SK-N-SH (cell line): ENCODE measurements around the gene TEX264. TPM values are rescaled to one million over a fixed set of nuclear protein-coding genes. Genes with fewer than 3 reads are reported as not detected.

Experiments used
- CTCF ChIA-PET: fragments of 300-600, 350-600 bp; formaldehyde crosslinking; extraction: SDS; loops from one replicate; lab custom pipeline; 2021; lab: Yijun Ruan, JAX
- POLR2A ChIA-PET: fragments of 350-600 bp; sonication (Branson Sonifier 250); formaldehyde crosslinking; extraction: SDS; loops from one replicate; lab custom pipeline; 2020; ENCODE audit warnings: antibody characterized with exemption, inconsistent platforms; lab: Yijun Ruan, JAX
- DNase-seq: peaks from one replicate; pipeline ENCODE4 v3.0.0; 2012
- H2AFZ ChIP-seq: fragments of 200-600 bp; sonication (generic); 2 replicates; pipeline ENCODE4 v1.8.1; 2016; ENCODE audit warnings: antibody characterized with exemption, mild to moderate bottlenecking, low read depth
- H3F3A ChIP-seq: fragments of 200-600 bp; sonication (generic); replicated peaks from 2 replicates; pipeline ENCODE3; 2016; ENCODE audit warnings: antibody characterized with exemption, mild to moderate bottlenecking; ENCODE audit not compliant: insufficient read depth
- H3K27ac ChIP-seq, 2 experiments: fragments of 200-500 bp in 1 of 2; fragments of 200-600 bp in 1 of 2; sonication (Bioruptor generic) in 1 of 2; sonication (generic), shearing (Covaris generic) in 1 of 2; 2 replicates each; pipeline versions ENCODE4 v1.5.1 to v1.6.1; 2014 to 2016; ENCODE audit warnings: low read depth in 2 of 2, inconsistent platforms in 1 of 2, low read length in 1 of 2, mild to moderate bottlenecking in 1 of 2, mixed read lengths in 1 of 2
- H3K27me3 ChIP-seq: fragments of 200-600 bp; sonication (generic), shearing (Covaris generic); 2 replicates; pipeline ENCODE4 v1.6.1; 2016; ENCODE audit warnings: mixed run types; ENCODE audit not compliant: insufficient read depth
- H3K36me3 ChIP-seq, 2 experiments: fragments of 200-500 bp in 1 of 2; fragments of 200-600 bp in 1 of 2; sonication (Bioruptor generic) in 1 of 2; sonication (generic) in 1 of 2; replicated peaks in 1 of 2; 2 replicates each; pipeline versions ENCODE3 to v1.5.1; 2014 to 2016; ENCODE audit warnings: low read length in 1 of 2, mild to moderate bottlenecking in 1 of 2; ENCODE audit not compliant: insufficient read depth in 2 of 2, control insufficient read depth in 1 of 2
- H3K4me1 ChIP-seq, 2 experiments: fragments of 200-500 bp in 1 of 2; fragments of 200-600 bp in 1 of 2; sonication (Bioruptor generic) in 1 of 2; sonication (generic), shearing (Covaris generic) in 1 of 2; 2 replicates each; pipeline versions ENCODE4 v1.5.1 to v1.6.1; 2014 to 2016; ENCODE audit warnings: low read depth in 1 of 2, low read length in 1 of 2, mixed run types in 1 of 2; ENCODE audit not compliant: insufficient read depth in 2 of 2, control insufficient read depth in 1 of 2
- H3K4me2 ChIP-seq: fragments of 200-600 bp; sonication (generic), shearing (Covaris generic); 2 replicates; pipeline ENCODE4 v1.6.1; 2017; ENCODE audit warnings: mixed run types
- H3K4me3 ChIP-seq, 2 experiments: fragments of 200-500 bp in 1 of 2; fragments of 200-600 bp in 1 of 2; sonication (Bioruptor generic) in 1 of 2; sonication (generic), shearing (Covaris generic) in 1 of 2; 2 replicates each; pipeline versions ENCODE4 v1.5.1 to v1.8.1; 2014 to 2016; ENCODE audit warnings: low read depth in 2 of 2, inconsistent platforms in 1 of 2, low read length in 1 of 2, mild to moderate bottlenecking in 1 of 2, mixed read lengths in 1 of 2, moderate library complexity in 1 of 2
- H3K79me2 ChIP-seq: fragments of 200-600 bp; sonication (generic); 2 replicates; pipeline ENCODE4 v1.8.1; 2017; ENCODE audit warnings: mild to moderate bottlenecking; ENCODE audit not compliant: insufficient read depth
- H3K9ac ChIP-seq: fragments of 200-600 bp; sonication (generic); 2 replicates; pipeline ENCODE4 v1.6.1; 2017; ENCODE audit warnings: mixed run types
- H3K9me2 ChIP-seq: fragments of 200-600 bp; sonication (generic); 2 replicates; pipeline ENCODE4 v1.6.1; 2017; ENCODE audit warnings: mixed run types
- H3K9me3 ChIP-seq: fragments of 200-600 bp; sonication (generic); 2 replicates; pipeline ENCODE4 v1.6.1; 2017; ENCODE audit warnings: mixed run types, mild to moderate bottlenecking, moderate library complexity
- H4K20me1 ChIP-seq: fragments of 200-600 bp; sonication (generic); 2 replicates; pipeline ENCODE4 v1.6.1; 2017; ENCODE audit warnings: mild to moderate bottlenecking, mixed run types; ENCODE audit not compliant: insufficient read depth
- CHD2 ChIP-seq: fragments of 150-350 bp; IDR thresholded peaks from 2 replicates; pipeline ENCODE4 v1.6.1; 2018; ENCODE audit warnings: low read length; ENCODE audit not compliant: partially characterized antibody
- ELF1 ChIP-seq: IDR thresholded peaks from 2 replicates; pipeline ENCODE4 v1.4.0; 2012
- EP300 ChIP-seq, 2 experiments: IDR thresholded peaks; 2 replicates each; pipeline versions ENCODE4 v1.4.0 to v1.6.1; 2012; ENCODE audit warnings: borderline replicate concordance in 1 of 2, low read depth in 1 of 2, low read length in 1 of 2
- EZH2phosphoT487 ChIP-seq: fragments of 200-600 bp; sonication (generic); IDR thresholded peaks from 2 replicates; pipeline ENCODE4 v1.6.1; 2017; ENCODE audit warnings: low read depth, mixed run types, mild to moderate bottlenecking, antibody characterized with exemption, moderate library complexity, borderline replicate concordance
- FOXJ3 ChIP-seq: sonication (generic); formaldehyde crosslinking; IDR thresholded peaks from 2 replicates; pipeline ENCODE4 v1.5.1; 2020; ENCODE audit warnings: mild to moderate bottlenecking, missing genetic modification reagents
- FOXM1 ChIP-seq: IDR thresholded peaks from 2 replicates; pipeline ENCODE4 v1.4.0; 2012; ENCODE audit warnings: low read depth, mild to moderate bottlenecking
- GABPA ChIP-seq: IDR thresholded peaks from 2 replicates; pipeline ENCODE4 v1.4.0; 2012; ENCODE audit warnings: low read depth, mild to moderate bottlenecking
- GATA2 ChIP-seq: sonication (generic); formaldehyde crosslinking; IDR thresholded peaks from 2 replicates; pipeline ENCODE4 v1.5.0; 2020; ENCODE audit warnings: mild to moderate bottlenecking, missing genetic modification reagents
- JUND ChIP-seq: IDR thresholded peaks from 2 replicates; pipeline ENCODE4 v1.4.0; 2012
- MXI1 ChIP-seq: IDR thresholded peaks from 2 replicates; pipeline ENCODE4 v1.6.1; 2012; ENCODE audit warnings: mild to moderate bottlenecking, low read depth, low read length, improper control_type of control experiment
- NFIC ChIP-seq: IDR thresholded peaks from 2 replicates; pipeline ENCODE4 v1.4.0; 2012; ENCODE audit warnings: borderline replicate concordance
- NRF1 ChIP-seq: IDR thresholded peaks from 2 replicates; pipeline ENCODE4 v1.6.1; 2012; ENCODE audit warnings: low read depth, mild to moderate bottlenecking, low read length
- RCOR1 ChIP-seq: fragments of 150-350 bp; IDR thresholded peaks from 2 replicates; pipeline ENCODE4 v1.6.1; 2017; ENCODE audit warnings: antibody characterized with exemption, low read length
- RFX5 ChIP-seq: IDR thresholded peaks from 2 replicates; pipeline ENCODE4 v1.6.1; 2012; ENCODE audit warnings: mild to moderate bottlenecking, improper control_type of control experiment, low read length
- RXRA ChIP-seq: IDR thresholded peaks from 2 replicates; pipeline ENCODE4 v1.4.0; 2012; ENCODE audit warnings: low read depth, mild to moderate bottlenecking, borderline replicate concordance
- SMC3 ChIP-seq: IDR thresholded peaks from 2 replicates; pipeline ENCODE4 v1.6.1; 2012; ENCODE audit warnings: low read depth, low read length, improper control_type of control experiment
- TAF1 ChIP-seq: IDR thresholded peaks from 2 replicates; pipeline ENCODE4 v1.6.1; 2012; ENCODE audit warnings: low read depth, mild to moderate bottlenecking, low read length, moderate library complexity, borderline replicate concordance
- TCF12 ChIP-seq: IDR thresholded peaks from 2 replicates; pipeline ENCODE4 v1.4.0; 2012
- TEAD4 ChIP-seq: IDR thresholded peaks from 2 replicates; pipeline ENCODE4 v1.4.0; 2012; ENCODE audit warnings: mild to moderate bottlenecking, borderline replicate concordance; ENCODE audit not compliant: insufficient read depth
- WGBS: methylation state at CpG from one replicate; pipeline ENCODE4 v1.1.6; 2017; ENCODE audit warnings: low lambda C conversion rate; 5-methylcytosine and 5-hydroxymethylcytosine counted together
- polyA plus RNA-seq, 3 experiments: library from polyadenylated mRNA; depleted of rRNA; stranded (reverse); fragments of >200 nt; gene quantifications; 2 replicates each; pipeline ENCODE4 v1.2.3, GENCODE V29; 2012
- TF ChIP-seq, protein P1 (sequence below): IDR thresholded peaks from 2 replicates; pipeline ENCODE4 v1.4.0; 2012; ENCODE audit warnings: low read depth
- TF ChIP-seq, protein P2 (sequence below): IDR thresholded peaks from 2 replicates; pipeline ENCODE4 v1.4.0; 2012; ENCODE audit warnings: low read depth, borderline replicate concordance
- TF ChIP-seq, protein P3 (sequence below): IDR thresholded peaks from 2 replicates; pipeline ENCODE4 v1.6.1; 2012; ENCODE audit warnings: mild to moderate bottlenecking, low read depth, low read length, moderate library complexity
- TF ChIP-seq, protein P4 (sequence below): IDR thresholded peaks from 2 replicates; pipeline ENCODE4; 2012
- TF ChIP-seq, protein P5 (sequence below): fragments of 150-350 bp; IDR thresholded peaks from 2 replicates; pipeline ENCODE4 v1.6.1; 2016; ENCODE audit warnings: mild to moderate bottlenecking, low read depth, low read length

TEX264 gene
- polyA plus RNA-seq, 1 of the 3 experiments (the other 2 are of a cell fraction) = 82.1 TPM

DNA sequence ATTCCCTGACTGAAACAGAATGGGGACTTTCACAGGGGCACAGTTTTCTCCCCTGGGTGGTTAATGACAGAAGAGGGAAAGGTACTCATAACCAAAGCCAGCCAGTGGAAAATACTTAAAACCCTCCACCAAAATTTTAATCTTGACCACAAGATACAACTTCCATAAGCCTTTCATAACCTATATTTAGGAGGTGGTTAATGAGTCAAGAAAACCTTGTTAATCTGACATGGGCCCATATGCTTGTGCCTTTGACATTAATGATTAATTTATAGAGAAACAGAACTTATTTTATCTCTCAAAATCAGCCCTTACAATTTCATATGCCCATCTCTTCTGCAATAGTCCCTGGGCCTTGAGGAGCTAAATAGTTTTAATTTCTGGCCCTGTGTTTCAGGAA, 76.8 kb downstream of the TEX264 start (continued):
- no peak for TF ChIP-seq FOXJ3 (CRISPR knock-in tag)
- no peak for TF ChIP-seq NFIC
- no peak for TF ChIP-seq RCOR1
- TF ChIP-seq, protein P1, sequence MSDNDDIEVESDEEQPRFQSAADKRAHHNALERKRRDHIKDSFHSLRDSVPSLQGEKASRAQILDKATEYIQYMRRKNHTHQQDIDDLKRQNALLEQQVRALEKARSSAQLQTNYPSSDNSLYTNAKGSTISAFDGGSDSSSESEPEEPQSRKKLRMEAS = no peak
- TF ChIP-seq, protein P2, sequence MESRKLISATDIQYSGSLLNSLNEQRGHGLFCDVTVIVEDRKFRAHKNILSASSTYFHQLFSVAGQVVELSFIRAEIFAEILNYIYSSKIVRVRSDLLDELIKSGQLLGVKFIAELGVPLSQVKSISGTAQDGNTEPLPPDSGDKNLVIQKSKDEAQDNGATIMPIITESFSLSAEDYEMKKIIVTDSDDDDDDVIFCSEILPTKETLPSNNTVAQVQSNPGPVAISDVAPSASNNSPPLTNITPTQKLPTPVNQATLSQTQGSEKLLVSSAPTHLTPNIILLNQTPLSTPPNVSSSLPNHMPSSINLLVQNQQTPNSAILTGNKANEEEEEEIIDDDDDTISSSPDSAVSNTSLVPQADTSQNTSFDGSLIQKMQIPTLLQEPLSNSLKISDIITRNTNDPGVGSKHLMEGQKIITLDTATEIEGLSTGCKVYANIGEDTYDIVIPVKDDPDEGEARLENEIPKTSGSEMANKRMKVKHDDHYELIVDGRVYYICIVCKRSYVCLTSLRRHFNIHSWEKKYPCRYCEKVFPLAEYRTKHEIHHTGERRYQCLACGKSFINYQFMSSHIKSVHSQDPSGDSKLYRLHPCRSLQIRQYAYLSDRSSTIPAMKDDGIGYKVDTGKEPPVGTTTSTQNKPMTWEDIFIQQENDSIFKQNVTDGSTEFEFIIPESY = no peak
- TF ChIP-seq MXI1 = no peak
- TF ChIP-seq, all 33 proteins: peak for 0

DNA sequence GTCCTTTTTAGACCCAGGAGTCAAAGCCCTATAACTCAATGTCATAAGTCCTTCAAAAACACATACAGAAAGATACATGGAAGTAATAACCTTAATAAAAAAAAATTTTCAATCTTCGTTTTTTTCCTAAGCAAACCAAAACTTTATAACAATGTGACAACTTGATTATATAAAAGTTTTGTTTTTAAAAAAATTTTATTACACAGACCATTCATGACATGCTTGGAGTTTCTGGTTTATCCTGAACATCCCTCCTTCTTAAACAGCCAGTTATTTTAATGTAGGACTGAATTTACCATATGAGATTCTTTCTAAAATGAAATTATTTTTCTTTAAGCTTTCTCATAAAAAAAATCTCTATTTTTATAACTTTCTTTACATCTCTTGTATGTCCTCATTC, 77.3 kb downstream of the TEX264 start:
- POLR2A ChIA-PET = no interaction called here
- Histone ChIP-seq H3F3A (no peaks in the 10 kb centered on the region), H4K20me1 (no peaks in the 10 kb centered on the region), H2AFZ (no peak overlapping the region), H3K9me2 (no peaks in the 10 kb centered on the region), H3K4me2 (no peak overlapping the region), H3K36me3 (no peaks in the 10 kb centered on the region), H3K27me3 (no peaks in the 10 kb centered on the region), H3K4me1 (no peaks in the 10 kb centered on the region), H3K27ac (no peak overlapping the region), H3K79me2 (no peaks in the 10 kb centered on the region), H3K4me3 (no peak overlapping the region), H3K9me3 (no peaks in the 10 kb centered on the region)
- CTCF ChIA-PET = no interaction called here
- WGBS = 0% methylated on average over 1 of the region's 1 CpG
- no peak for DNase-seq
- no peak for TF ChIP-seq FOXJ3 (CRISPR knock-in tag)
- TF ChIP-seq FOXM1 = no peak
- TF ChIP-seq SMC3 = no peak
- no peak for TF ChIP-seq RXRA
- TF ChIP-seq CHD2 = no peak
- TF ChIP-seq, protein P3, sequence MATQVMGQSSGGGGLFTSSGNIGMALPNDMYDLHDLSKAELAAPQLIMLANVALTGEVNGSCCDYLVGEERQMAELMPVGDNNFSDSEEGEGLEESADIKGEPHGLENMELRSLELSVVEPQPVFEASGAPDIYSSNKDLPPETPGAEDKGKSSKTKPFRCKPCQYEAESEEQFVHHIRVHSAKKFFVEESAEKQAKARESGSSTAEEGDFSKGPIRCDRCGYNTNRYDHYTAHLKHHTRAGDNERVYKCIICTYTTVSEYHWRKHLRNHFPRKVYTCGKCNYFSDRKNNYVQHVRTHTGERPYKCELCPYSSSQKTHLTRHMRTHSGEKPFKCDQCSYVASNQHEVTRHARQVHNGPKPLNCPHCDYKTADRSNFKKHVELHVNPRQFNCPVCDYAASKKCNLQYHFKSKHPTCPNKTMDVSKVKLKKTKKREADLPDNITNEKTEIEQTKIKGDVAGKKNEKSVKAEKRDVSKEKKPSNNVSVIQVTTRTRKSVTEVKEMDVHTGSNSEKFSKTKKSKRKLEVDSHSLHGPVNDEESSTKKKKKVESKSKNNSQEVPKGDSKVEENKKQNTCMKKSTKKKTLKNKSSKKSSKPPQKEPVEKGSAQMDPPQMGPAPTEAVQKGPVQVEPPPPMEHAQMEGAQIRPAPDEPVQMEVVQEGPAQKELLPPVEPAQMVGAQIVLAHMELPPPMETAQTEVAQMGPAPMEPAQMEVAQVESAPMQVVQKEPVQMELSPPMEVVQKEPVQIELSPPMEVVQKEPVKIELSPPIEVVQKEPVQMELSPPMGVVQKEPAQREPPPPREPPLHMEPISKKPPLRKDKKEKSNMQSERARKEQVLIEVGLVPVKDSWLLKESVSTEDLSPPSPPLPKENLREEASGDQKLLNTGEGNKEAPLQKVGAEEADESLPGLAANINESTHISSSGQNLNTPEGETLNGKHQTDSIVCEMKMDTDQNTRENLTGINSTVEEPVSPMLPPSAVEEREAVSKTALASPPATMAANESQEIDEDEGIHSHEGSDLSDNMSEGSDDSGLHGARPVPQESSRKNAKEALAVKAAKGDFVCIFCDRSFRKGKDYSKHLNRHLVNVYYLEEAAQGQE = no peak
- no peak for TF ChIP-seq TCF12
- TF ChIP-seq, protein P4, sequence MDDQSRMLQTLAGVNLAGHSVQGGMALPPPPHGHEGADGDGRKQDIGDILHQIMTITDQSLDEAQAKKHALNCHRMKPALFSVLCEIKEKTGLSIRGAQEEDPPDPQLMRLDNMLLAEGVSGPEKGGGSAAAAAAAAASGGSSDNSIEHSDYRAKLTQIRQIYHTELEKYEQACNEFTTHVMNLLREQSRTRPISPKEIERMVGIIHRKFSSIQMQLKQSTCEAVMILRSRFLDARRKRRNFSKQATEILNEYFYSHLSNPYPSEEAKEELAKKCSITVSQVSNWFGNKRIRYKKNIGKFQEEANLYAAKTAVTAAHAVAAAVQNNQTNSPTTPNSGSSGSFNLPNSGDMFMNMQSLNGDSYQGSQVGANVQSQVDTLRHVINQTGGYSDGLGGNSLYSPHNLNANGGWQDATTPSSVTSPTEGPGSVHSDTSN = no peak
- no peak for TF ChIP-seq RFX5
- no peak for TF ChIP-seq JUND
- TF ChIP-seq EP300 (IDR thresholded peaks at IDR 0.05; ENCODE audit: borderline replicate concordance in 1 of 2, low read depth in 1 of 2, low read length in 1 of 2) = no peak
- no peak for TF ChIP-seq NRF1
- TF ChIP-seq ELF1 = no peak
- no peak for TF ChIP-seq GATA2 (CRISPR knock-in tag)
- no peak for TF ChIP-seq RCOR1
- TF ChIP-seq, protein P5, sequence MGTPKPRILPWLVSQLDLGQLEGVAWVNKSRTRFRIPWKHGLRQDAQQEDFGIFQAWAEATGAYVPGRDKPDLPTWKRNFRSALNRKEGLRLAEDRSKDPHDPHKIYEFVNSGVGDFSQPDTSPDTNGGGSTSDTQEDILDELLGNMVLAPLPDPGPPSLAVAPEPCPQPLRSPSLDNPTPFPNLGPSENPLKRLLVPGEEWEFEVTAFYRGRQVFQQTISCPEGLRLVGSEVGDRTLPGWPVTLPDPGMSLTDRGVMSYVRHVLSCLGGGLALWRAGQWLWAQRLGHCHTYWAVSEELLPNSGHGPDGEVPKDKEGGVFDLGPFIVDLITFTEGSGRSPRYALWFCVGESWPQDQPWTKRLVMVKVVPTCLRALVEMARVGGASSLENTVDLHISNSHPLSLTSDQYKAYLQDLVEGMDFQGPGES = no peak
- no peak for TF ChIP-seq EZH2phosphoT487
- TF ChIP-seq GABPA = no peak
- TF ChIP-seq TEAD4 = no peak
- TF ChIP-seq TAF1 = no peak
- TF ChIP-seq, all 33 proteins: peak for 0
- no peak overlapping the region for H3K9ac ChIP-seq
